ENCODE results near the gene CASS4.

The CASS4 gene

DNA sequence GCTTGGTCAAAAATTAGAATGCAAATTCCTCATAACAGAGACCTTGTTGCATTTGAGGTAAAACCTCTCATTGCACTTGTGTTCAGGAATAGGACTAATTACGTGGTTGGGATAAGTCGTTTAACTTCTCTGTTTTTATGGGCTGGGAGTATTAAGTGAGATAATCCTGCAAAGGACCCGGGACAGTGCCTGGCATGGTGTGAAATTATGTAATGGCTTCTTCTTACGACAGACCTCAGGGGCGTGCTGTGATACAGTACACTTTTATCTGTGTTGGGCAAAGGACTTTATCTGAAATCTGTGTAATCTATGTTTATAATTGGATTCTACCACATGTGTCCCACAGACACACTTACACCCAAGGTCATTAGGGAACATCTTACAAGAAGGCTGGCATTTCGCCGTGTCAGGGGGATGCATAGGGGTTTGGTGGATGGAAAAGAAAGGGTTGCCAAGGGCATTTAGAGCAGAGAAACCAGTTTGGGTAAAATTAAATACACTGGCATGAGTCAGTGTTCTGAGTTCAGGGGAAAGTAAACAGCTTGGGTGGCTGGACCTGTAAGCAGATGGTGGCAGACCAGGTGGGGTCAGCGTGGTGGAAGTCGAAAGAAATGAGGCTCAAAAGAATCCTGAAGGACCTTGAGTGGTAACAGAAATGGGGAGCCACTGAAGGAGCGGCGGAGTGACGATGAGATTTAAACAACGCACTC lies 39.2 kb downstream of the CASS4 start:
- DNase-seq: no peak

DNA sequence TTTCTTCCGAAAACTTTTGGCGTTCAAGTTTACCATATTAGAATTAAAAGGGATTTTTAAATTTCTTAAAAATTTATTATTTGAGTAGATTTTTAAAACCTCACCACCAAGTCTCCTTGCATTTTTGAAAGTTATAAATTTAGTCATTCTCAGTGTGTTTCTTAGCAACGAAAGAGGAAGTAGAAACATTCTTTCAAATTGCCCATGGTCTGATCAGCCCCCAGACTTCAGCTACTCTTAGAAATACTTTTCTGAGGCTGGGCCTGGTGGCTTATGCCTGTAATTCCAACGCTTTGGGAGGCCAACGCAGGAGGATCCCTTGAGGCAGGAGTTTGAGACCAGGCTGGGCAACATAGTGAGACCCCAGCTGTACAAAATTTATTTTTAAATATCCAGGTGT lies 41.3 kb downstream of the CASS4 start:
- DNase-seq: no peak

DNA sequence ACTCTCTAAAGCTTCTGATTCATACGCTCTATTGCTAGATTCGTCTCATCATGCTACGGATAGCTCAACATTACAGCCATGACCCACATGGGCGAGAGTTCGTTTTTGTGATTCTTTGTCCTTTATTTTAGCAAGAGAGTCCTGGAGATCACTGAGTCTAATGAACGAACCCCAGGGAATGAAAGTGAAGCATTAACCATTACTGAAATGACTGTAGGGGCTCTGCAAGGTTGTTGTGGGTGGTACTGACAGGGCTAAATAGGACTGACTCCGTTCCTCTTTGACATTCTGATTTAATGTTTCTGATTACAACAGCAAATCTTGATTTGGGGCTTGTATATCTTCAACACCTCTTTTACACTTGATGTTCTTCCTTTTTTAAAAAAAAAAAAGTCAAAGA lies 42.7 kb downstream of the CASS4 start:
- no peak for DNase-seq

DNA sequence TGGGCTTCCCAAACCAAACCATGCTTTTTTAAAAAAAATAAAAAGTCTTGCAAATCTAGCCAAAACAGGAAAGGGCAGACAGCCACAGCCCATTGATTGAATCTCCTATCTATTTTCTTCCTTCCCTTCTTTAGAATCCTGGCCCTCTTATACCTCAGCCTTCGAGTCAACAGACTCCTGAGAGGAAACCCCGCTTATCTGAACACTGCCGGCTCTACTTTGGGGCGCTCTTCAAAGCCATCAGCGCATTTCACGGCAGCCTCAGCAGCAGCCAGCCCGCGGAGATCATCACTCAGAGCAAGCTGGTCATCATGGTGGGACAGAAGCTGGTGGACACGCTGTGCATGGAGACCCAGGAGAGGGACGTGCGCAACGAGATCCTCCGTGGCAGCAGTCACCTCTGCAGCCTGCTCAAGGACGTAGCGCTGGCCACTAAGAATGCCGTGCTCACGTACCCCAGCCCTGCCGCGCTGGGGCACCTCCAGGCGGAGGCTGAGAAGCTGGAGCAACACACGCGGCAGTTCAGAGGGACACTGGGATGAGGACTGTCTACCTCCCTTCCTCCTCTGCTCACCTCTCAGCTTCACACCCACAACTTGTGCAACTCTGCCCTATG lies 46.3 kb downstream of the CASS4 start:
- DNase-seq: no peak

DNA sequence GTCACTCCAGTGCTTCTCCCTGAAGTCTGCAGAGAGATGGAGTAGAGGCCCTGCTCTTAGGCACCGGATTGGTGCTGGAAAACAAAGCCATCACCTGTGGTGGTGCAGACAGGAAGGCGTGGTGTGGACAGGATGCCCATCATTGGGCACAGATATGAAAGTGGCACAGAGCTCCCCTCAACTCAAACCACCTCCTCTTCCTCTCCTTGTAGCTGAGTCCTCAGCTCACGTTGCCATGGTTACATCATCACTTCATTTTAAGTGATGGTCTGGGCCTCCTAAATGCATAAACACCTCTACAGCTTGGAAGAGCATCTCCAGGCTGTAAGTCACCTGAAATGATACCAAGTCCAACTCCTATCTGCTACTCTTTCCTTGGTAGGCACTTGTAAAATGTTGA lies 48.4 kb downstream of the CASS4 start:
- no peak for DNase-seq

DNA sequence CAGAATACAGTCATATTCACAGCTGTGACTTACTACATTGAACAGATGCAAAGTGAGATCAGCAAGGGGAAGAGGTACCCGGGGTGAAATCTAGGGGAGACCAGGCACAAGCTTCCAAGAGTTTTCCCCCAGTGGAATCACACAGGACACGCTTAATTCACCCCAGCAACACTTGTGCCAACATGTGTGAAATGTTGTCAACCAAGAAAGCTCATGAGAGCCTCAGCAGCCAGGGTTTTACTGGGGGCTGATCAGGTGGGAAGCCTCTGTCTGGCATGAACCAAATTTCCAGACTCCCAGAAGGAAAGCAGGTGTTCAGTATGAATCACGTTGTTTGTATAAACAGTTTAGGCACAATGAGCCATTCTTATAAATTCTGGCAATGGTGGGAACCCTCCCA lies 49.5 kb downstream of the CASS4 start:
- no peak for DNase-seq

DNA sequence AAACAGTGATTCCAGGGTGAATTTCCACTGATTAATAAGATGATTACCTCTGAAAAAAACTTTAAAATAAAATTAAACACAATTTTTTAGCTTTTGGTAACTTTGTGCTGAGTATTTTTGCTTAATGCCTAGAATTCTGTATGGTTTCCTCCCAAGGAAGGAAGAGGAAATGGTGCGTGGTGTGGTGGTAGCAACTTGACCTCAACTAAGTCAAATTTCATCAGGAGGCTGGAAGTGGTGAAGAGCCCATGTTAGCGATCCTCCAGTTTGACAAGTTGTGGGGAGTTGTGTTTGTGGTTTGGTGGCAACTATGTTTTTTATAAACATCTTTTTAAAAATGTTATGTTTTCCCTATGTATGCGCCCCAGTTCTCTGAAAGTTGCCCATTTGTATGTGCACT lies 51.4 kb downstream of the CASS4 start:
- DNase-seq: no peak

DNA sequence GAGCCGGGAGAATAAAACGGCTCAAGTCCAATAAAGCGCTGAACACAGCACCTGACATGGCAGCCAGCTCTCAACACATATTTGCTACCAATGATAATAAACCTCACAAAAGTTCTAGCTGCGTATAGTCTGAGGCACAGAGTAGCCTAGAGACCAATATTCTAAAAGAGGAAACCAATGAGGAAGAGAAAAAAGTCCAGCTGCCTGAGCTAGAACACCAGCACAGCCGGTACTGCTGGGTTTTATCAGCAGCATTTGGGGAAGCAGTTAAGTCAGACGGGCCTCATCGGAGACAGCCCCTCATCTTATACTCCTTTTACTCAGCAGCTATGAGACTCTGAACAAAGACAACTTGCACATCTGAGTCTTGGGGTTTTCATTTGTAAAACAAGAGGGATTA lies 53.9 kb downstream of the CASS4 start:
- DNase-seq: no peak

DNA sequence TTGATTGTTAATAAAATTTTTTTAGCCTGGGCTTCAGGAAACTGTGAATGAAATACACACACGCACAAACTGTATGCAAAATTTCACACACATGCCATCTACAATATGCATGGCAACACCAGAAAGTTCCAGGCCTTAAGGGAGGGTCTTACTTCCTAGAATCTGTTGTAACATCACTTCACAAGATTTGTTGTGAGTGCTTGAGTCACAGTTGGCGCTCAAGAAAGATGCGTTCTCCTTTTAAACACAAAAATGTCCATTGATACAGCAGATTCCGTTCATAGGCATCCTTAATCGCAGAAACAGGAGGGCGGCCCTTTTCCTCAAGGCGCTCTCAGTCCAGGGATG lies 55.9 kb downstream of the CASS4 start:
- DNase-seq: no peak

DNA sequence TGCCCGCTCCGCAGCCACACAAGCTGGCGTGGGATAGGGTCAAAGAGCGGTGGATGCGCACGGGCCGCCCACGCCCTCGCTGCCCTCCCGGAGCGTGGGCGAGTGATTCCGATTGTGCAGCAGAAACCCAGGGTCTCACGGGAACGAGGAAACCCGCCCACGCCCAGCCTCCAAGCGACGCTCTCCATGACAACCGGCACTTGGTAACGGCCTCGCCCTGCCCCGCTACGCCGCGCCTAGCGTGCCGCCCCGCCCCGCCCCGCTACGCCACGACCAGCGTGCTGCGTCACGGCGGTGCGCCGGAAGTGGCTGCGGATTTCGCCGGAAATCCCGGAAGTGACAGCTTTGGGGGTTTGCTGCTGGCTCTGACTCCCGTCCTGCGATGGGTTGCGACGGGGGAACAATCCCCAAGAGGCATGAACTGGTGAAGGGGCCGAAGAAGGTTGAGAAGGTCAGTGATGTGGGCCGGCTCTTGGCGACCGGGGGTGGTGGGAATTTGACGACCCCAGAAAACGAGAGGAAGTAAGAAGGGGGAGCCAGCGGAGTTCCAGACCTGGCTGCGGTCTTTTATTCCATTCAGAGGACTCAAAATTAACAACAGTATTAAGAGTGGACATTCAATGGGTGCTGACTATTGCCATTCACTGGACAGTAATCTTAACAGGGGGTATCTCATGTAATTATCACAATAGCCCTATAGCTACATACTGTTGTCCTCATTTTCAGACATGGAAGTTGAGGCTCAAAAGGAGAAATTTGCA lies 56.4 kb downstream of the CASS4 start, which contains the start of gene RTF2:
RTF2 (plus strand) TSS at position 312 of the 761 bp plus-strand sequence; CDS start at position 383, 71 bp downstream.
- peak; percentile 91 for DNase-seq

DNA sequence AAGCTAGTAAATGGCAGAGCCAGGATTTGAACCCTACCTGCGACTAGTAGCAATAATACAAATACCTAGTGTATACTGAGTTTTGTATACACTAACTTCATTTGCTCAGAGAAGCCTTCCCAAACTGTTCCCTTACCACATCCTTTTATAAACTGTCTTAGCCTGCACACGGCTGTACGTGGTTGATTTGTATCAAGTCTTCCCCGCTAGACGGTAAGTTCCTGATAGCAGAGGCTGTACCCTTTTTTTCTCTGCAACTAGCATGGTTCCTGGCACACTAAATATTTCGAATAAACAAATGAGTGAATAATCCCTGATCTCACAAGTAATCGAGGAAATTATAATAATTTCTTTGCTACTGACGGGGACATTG lies 57.0 kb downstream of the CASS4 start:
- DNase-seq: no peak

DNA sequence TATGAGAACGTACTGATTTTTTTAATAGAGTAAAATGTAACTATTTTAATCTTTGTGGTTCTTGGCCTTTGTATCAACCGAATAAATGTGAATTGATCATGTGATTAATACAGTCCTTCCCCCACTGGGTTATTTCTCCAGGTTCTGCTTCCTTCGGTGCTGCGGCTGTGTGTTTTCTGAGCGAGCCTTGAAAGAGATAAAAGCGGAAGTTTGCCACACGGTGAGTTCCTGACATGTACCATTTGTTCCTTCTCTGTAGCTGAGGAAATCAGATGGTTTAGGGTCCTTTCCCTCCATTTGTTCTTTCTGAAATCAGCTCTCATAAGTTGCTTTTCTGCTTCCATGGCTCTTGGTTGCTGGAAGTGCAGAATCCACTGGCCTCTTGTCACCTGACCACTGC lies 71.9 kb downstream of the CASS4 start:
- DNase-seq: no peak

DNA sequence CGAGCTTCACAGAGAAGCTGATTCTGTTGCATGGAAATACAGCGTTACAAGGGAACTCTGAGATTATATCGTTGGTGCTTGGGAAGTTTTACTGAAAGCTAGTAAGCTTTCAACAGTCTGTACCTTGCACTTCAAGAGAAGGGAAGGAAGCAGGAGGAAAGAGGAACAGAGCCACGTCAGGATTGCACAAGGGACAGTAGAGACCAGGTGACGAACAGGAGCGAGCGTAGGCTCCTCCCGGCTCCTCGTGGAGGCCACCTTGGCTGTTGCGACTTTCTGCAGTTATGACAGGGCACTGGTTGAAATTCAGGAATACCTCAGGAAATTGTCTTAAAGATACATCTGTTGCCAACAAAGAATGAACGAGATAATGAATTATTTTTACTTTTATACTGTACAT lies 75.2 kb downstream of the CASS4 start:
- no peak for DNase-seq

DNA sequence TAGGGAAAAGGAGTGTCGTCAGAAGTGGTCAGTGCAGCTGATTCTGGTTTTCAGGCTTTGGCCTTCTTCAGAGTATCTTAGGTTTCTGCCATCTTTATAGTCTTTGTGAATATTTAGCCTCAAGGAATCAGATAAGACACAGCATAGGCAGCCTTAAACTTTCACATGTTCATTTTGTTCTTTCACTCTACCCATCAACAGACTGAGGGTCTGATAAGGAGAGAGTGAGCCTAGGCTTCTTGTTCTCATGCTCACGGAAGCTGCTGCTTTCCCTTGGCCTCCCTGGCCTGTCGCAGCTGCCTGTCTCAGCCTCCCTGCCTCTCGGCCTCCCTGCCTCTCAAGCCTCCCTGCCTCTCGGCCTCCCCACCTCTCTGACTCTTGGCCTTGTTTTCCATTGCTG lies 76.5 kb downstream of the CASS4 start:
- no peak for DNase-seq

DNA sequence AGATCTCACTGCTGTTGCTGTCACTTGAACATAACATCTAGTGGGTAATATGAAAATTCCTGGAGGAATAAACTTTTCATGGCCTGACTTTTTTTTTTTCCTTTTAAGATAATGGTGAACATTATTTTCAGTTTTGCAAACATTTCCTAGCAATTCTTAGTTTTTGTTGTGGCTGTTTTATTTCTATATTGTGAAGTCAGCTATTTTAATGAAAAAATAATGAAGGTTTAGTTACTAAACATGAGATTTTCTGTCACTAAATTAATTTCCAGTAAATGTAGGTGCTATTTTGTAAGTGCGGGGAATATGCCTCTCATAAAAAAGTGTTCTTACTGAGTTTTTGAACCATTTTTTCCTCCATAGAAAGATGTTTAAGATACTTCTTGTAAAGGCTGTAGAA lies 89.1 kb downstream of the CASS4 start:
- DNase-seq: no peak

DNA sequence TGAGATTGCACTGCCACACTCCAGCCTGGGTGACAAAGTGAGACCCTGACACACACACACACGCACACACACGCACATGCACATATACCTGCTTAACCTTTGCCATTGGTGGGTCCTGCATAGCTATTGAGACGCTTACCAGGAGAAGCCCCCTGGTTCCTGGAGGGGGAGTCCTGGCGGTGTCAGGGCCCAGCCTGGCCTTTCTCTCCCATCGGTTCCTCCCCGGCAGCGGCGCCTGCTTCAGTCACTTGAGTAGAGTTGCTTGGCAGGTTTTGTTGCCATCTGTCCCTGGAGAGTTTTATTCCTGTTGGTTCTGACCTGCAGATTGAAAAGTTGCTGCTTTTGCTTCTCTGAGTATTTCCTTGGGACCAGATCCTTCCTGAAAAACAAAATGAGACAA lies 91.9 kb downstream of the CASS4 start:
- DNase-seq: no peak

DNA sequence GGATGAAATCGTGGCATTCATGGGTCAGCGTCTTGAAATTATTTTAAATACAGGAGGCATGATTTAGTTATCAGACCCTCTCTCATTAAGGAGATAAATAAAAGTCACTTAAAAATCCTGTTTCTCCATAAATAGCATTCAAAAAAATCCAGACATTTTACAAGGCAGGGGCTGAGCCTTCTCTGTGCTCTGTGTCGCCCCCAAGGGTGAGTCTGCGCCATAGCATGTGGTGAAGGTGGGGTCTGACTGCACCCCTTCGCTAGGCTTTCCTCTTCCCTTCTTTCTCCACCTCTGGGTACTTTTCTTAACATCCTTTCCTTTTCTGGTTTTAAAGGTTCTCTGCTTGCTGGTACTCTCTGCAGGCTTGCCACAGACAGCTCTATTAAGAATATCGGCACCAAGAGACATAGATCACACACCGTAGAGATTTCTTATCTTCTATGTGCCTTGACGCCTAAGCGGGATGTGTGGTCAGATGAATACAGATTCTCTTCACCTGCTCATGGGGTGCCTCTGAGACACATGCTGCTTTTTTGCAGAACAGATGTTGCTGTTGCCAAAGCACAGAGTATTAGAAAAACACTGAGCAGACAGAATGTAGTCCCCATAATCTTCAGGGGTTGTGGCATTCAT lies 92.4 kb downstream of the CASS4 start:
- no peak for DNase-seq

DNA sequence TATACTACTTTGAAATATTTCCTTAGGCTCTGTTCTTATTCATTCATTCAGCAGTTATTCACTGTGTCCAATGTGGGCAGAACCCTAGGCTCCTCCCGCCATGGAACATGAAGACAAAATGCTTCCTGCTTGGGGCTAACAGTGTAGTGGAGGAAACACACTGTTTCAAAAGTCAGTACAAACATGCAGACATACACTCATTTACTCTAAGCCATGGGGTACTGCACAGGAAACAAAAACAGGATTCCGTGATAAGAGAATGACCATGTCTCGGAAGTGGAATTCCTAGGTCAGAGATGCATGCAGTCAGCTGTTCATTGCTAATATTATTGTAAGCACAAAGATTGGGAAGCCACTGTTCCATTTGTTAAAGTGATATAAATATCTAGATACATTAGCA lies 94.0 kb downstream of the CASS4 start:
- DNase-seq: no peak
